Panc1 (cell line): Measurements from ENCODE around the gene ABCG1. TPM values are rescaled to one million over a fixed set of nuclear protein-coding genes. Genes with fewer than 3 reads are reported as not detected.

ENCODE experiments used
- ATAC-seq: fragments of 200-7000 bp; cut with Tn5 transposase; 2 replicates; pipeline ENCODE4 v1.9.1; 2020; ENCODE audit warnings: mild to moderate bottlenecking, moderate library complexity
- BruUV-seq: library from RNA; stranded (reverse); fragments of 400-500 nt; replicated peaks from 2 replicates; lab custom pipeline; 2021; lab: Mats Ljungman, UMichigan
- CTCF ChIA-PET: fragments of 300-600 bp; sonication (Branson Sonifier 250); formaldehyde crosslinking; loops from one replicate; lab custom pipeline; 2022; ENCODE audit warnings: antibody characterized with exemption; lab: Charles Lee
- POLR2A ChIA-PET: fragments of 300-600 bp; sonication (Branson Sonifier 250); formaldehyde crosslinking; loops from one replicate; lab custom pipeline; 2022; ENCODE audit warnings: antibody characterized with exemption; lab: Charles Lee
- DNase-seq: peaks from one replicate; pipeline ENCODE4 v3.0.0-alpha.2; 2010; ENCODE audit warnings: low read depth, low spot score
- H3K27ac ChIP-seq: 2 replicates; pipeline ENCODE4 v1.5.1; 2011; ENCODE audit warnings: mild to moderate bottlenecking, low read length, inconsistent platforms
- H3K27me3 ChIP-seq: fragments of 200-500 bp; sonication (Bioruptor generic); 2 replicates; pipeline ENCODE4 v1.6.0; 2014; ENCODE audit warnings: low read length, inconsistent platforms; ENCODE audit not compliant: control insufficient read depth, insufficient read depth
- H3K36me3 ChIP-seq: fragments of 200-500 bp; sonication (Bioruptor generic); 2 replicates; pipeline ENCODE4 v1.5.1; 2014; ENCODE audit warnings: inconsistent platforms, mild to moderate bottlenecking, low read length, moderate library complexity; ENCODE audit not compliant: control insufficient read depth, insufficient read depth
- H3K4me1 ChIP-seq: 2 replicates; pipeline ENCODE4 v1.5.1; 2011; ENCODE audit warnings: inconsistent platforms, mild to moderate bottlenecking, low read length, moderate library complexity; ENCODE audit not compliant: control insufficient read depth, insufficient read depth
- H3K4me3 ChIP-seq, 2 experiments: 2 replicates each; pipeline ENCODE4 v1.5.1; 2011 to 2012; ENCODE audit warnings: low read depth in 2 of 2, low read length in 2 of 2, mild to moderate bottlenecking in 2 of 2, inconsistent platforms in 1 of 2, moderate library complexity in 1 of 2
- H3K9me3 ChIP-seq: fragments of 200-500 bp; sonication (Bioruptor generic); 2 replicates; pipeline ENCODE4 v1.5.1; 2014; ENCODE audit warnings: low read depth, mild to moderate bottlenecking, inconsistent platforms, low read length, moderate library complexity; ENCODE audit not compliant: control insufficient read depth, insufficient read depth
- CTCF ChIP-seq: fragments of 450-650 bp; IDR thresholded peaks from 2 replicates; pipeline ENCODE4 v1.5.1; 2017; ENCODE audit warnings: mild to moderate bottlenecking
- POLR2AphosphoS5 ChIP-seq: IDR thresholded peaks from 2 replicates; pipeline ENCODE4 v1.6.1; 2012; ENCODE audit warnings: mild to moderate bottlenecking, low read depth, low read length, moderate library complexity
- REST ChIP-seq, 2 experiments: IDR thresholded peaks; 2 replicates each; pipeline ENCODE4 v1.6.1; 2011 to 2012; ENCODE audit warnings: low read depth in 2 of 2, control low read depth in 1 of 2, low read length in 1 of 2, mild to moderate bottlenecking in 1 of 2, moderate library complexity in 1 of 2; ENCODE audit not compliant: insufficient read depth in 1 of 2
- SIN3A ChIP-seq: IDR thresholded peaks from 2 replicates; pipeline ENCODE4 v1.6.1; 2012; ENCODE audit warnings: low read depth, mild to moderate bottlenecking, low read length, moderate library complexity, borderline replicate concordance; ENCODE audit not compliant: insufficient read depth
- TCF7L2 ChIP-seq: IDR thresholded peaks from 2 replicates; pipeline ENCODE4 v1.6.1; 2011; ENCODE audit warnings: mild to moderate bottlenecking, low read depth, low read length, inconsistent platforms
- in situ Hi-C: cut with HindIII; loops from 2 replicates; pipeline ENCODE4 v1.10.0; 2016; ENCODE audit warnings: low sequenced_read_pairs, low pct_unique_long_range_greater_than_20kb
- intact Hi-C: fragments of 100-400 bp; cut with micrococcal nuclease; formaldehyde crosslinking; loops from one replicate; pipeline ENCODE4 v1.10.0; 2022; ENCODE audit not compliant: unreplicated experiment
- total RNA-seq: library from RNA; stranded (reverse); gene quantifications from one replicate; pipeline ENCODE4 v1.2.1, GENCODE V29; 2021; ENCODE audit not compliant: unreplicated experiment

The ABCG1 gene
- total RNA-seq, 1 experiment from 2014 or later = 0.80 TPM

GRCh38 chr21:42331660-42332059 is 112.7 kb downstream of the ABCG1 start:
- no peaks in the 10 kb centered on the region for H3K9me3 ChIP-seq
- ChIA-PET CTCF (no interaction called here), POLR2A (no interaction called here)
- H3K36me3 ChIP-seq = no peaks in the 10 kb centered on the region
- no peak overlapping the region for H3K27ac ChIP-seq
- H3K4me1 ChIP-seq = no peaks in the 10 kb centered on the region
- in situ Hi-C loops = no loop called here
- no peak for DNase-seq
- no peak overlapping the region for H3K4me3 ChIP-seq
- peaks cover 2% of the 10 kb centered on the region; the same call in 1 of the 2 replicates for H3K27me3 ChIP-seq
- no peak for ATAC-seq
- intact Hi-C loops = no loop called here
- TF ChIP-seq CTCF = no peak
- no peak for TF ChIP-seq TCF7L2
- no peak for TF ChIP-seq REST (IDR thresholded peaks at IDR 0.05; ENCODE audit: insufficient read depth in 1 of 2, low read depth in 2 of 2, low read length in 1 of 2)
- TF ChIP-seq SIN3A = no peak
- TF ChIP-seq POLR2AphosphoS5 = no peak
- BruUV-seq = no TSS peak

- intact Hi-C loops = no loop called here
- POLR2A ChIA-PET = no interaction called here
- BruUV-seq = no TSS peak
Observed at GRCh38 chr21:42332557-42333317, 113.8 kb downstream of the ABCG1 start.

More at GRCh38 chr21:42332557-42333317, 113.8 kb downstream of the ABCG1 start:
- H3K9me3 ChIP-seq = no peaks in the 10 kb centered on the region
- no peak overlapping the region for H3K4me3 ChIP-seq
- H3K36me3 ChIP-seq = no peaks in the 10 kb centered on the region
- H3K4me1 ChIP-seq = no peaks in the 10 kb centered on the region
- H3K27ac ChIP-seq = no peak overlapping the region
- CTCF ChIA-PET = no interaction called here
- H3K27me3 ChIP-seq = no peaks in the 10 kb centered on the region
- in situ Hi-C loops = no loop called here
- no peak for DNase-seq
- TF ChIP-seq REST (IDR thresholded peaks at IDR 0.05; ENCODE audit: insufficient read depth in 1 of 2, low read depth in 2 of 2, low read length in 1 of 2) = no peak
- no peak for TF ChIP-seq CTCF
- ATAC-seq = no peak
